LNCaP clone FGC (cell line): Measurements from ENCODE around the gene WWTR1.

ENCODE experiments used
- DNase-seq: peaks from one replicate; pipeline ENCODE4 v3.0.0-alpha.2; 2011; ENCODE audit warnings: low read depth
- H3K4me3 ChIP-seq: 2 replicates; pipeline ENCODE4 v1.5.1; 2011; ENCODE audit warnings: mild to moderate bottlenecking, low read depth, low read length, control low read depth
- CTCF ChIP-seq: IDR thresholded peaks from 2 replicates; pipeline ENCODE4 v1.5.1; 2012; ENCODE audit warnings: mild to moderate bottlenecking; ENCODE audit not compliant: control insufficient read depth, insufficient read depth; ENCODE audit errors: extremely low read depth

The WWTR1 gene

GRCh38 chr3:149545049-149545448, 112.8 kb downstream of the WWTR1 start:
- no peak for DNase-seq
- H3K4me3 ChIP-seq, result no peak overlapping the region
- no peak for TF ChIP-seq CTCF

DNA sequence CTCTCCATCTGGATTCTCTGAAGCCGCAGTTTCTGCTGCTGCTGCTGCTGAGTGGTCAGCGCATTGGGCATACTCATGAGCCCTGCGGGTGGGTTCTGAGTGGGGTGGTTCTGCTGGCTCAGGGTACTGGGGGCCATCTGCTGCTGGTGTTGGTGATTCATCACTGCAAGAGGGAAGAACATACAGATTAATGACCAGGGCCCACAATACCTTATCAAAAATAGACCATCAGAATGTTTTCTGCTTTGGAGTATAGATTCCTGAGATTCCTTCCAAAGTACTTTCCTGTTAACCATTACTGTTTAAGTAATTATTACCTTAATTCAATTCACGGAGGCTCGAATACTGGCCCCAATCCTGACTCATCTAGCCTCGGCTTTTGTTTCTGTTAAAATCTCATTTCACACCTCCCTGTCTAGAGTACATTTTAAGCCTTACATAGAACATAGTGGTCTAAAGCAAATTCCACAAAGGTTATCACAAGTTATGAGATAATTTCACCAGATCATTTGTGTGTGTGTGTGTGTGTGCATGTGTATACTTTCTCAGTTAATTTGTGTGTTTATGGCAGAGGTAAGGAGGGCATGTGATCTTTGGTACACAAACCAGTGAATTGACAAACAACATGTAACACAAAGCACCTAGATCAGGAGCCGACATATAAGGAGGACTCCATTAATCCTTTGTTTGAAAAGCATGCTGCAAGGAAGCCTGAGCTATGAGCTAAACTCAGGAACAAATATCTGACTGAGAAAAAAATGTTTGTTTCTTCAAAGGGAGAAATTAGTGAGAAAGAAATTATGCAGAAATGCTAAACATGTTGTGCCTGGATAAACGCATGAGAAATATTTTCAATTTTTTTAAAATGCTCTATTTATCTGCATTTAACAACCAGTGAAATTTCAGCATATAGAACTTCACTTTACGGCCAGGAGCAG, 115.2 kb downstream of the WWTR1 start:
- no peak overlapping the region for H3K4me3 ChIP-seq
- peak; percentile 87 for DNase-seq
- no peak for TF ChIP-seq CTCF

DNA sequence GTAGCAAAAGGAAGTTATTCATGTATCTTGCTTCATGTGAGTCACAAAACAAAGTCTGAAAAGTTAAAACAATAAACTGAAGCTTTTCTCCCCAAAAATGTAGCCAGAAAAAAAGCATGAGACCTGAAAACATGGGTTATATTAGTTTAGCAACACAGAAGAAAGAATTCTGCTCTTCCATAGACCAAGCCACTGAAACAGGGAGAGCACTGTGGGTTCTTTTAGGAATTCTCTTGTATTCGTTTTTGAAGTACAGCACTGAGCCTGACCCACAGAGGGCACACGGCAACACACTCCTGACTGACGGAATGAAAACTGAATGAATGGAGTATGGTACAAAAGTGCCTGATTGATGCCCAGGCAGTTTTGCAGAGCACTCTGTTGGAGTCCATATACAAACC, 116.7 kb downstream of the WWTR1 start:
- no peak for DNase-seq
- no peak for TF ChIP-seq CTCF
- no peak overlapping the region for H3K4me3 ChIP-seq

DNA sequence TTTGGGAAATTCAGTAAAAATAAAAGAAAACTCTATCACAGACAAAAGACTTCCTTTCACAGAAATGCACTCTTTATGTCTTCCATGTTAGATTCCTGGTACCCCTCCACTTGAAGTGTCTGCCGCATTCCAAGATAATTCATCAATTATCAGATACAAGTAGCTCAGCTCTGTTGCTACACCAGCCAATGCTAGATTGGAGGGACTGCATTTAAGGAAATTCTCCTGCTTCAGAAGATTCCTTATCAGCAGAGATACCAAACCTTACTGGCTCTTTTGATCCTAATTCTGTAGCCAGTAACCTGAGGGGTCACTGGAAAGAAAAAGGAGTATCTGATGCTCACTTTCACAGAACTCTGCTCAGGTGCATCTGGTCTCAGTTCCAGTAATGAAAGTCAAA, 119.5 kb downstream of the WWTR1 start:
- no peak for TF ChIP-seq CTCF

DNA sequence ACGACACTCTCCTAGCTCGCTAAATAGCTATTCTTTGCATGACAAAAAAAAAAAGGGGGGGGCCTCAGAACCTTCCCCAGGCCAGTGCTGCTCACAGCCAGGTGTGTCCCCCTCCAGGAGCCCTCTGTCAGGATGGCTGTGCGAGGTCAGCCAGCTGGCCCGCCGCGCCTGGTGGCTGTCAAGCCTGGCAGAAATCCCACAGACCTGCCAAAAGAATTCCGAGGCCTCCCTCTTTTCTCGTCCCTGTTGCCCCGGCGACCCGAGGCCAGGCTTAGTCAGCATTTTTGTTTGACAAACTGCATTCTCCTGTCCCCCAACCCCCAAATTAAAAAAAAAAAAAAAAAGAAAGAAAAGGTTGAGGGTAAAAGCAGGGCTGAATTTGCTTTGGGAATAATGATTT, 121.4 kb downstream of the WWTR1 start:
- H3K4me3 ChIP-seq, result no peak overlapping the region
- TF ChIP-seq CTCF, result no peak
- no peak for DNase-seq

More for the DNA sequence above, 119.5 kb downstream of the WWTR1 start:
- no peak overlapping the region for H3K4me3 ChIP-seq
- DNase-seq, result no peak

DNA sequence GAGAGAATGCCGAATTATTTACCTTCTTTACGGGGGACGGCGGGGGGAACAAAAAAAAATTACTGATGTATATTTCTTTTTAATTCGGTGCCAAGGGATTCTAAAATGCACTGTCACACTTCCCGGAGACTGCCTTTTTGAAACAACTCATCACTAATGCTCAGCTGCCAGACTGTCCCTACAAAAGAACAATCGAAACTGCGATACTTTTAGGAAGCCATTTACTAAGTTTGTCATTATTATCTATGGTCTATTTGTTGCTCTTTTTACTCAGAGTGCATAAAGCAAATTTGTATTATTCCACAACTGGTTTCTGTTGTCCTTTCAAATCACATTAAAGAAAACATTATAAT, 122.5 kb downstream of the WWTR1 start:
- TF ChIP-seq CTCF, result no peak
- H3K4me3 ChIP-seq, result no peak overlapping the region
- DNase-seq, result no peak

- H3K4me3 ChIP-seq, result no peak overlapping the region
- peak; percentile 52 for DNase-seq
Observed at GRCh38 chr3:149534671-149535332, 123.0 kb downstream of the WWTR1 start.

More at GRCh38 chr3:149534671-149535332, 123.0 kb downstream of the WWTR1 start:
- TF ChIP-seq CTCF, result no peak
